HL-60 (cell line): Measurements from ENCODE around the gene NCAPG2.

Experiments used
- DNase-seq, 2 experiments: peaks; one replicate each; pipeline ENCODE4 v3.0.0-alpha.2; 2010 to 2020; ENCODE audit warnings: low read depth in 1 of 2, low spot score in 1 of 2
- H3K27ac ChIP-seq: fragments of 250-450 bp; sonication (Bioruptor Pico); replicated peaks from 2 replicates; pipeline ENCODE4 v1.5.1; 2020; ENCODE audit warnings: mild to moderate bottlenecking, moderate library complexity
- H3K27me3 ChIP-seq: fragments of 250-450 bp; sonication (Bioruptor Pico); 2 replicates; pipeline ENCODE4 v1.5.1; 2021; ENCODE audit warnings: mild to moderate bottlenecking, moderate library complexity; ENCODE audit not compliant: insufficient read depth, poor library complexity, severe bottlenecking
- H3K4me3 ChIP-seq: replicated peaks from 2 replicates; pipeline ENCODE4 v1.5.1; 2011; ENCODE audit warnings: mild to moderate bottlenecking, control low read depth, low read length; ENCODE audit not compliant: insufficient read depth
- GABPA ChIP-seq: IDR thresholded peaks from 2 replicates; pipeline ENCODE4 v1.6.1; 2012; ENCODE audit warnings: low read depth
- POLR2AphosphoS5 ChIP-seq: IDR thresholded peaks from 2 replicates; pipeline ENCODE4 v1.6.1; 2012; ENCODE audit warnings: low read depth
- REST ChIP-seq: IDR thresholded peaks from 2 replicates; pipeline ENCODE4 v1.6.1; 2012; ENCODE audit warnings: low read depth; ENCODE audit not compliant: insufficient replicate concordance
- SPI1 ChIP-seq: IDR thresholded peaks from 2 replicates; pipeline ENCODE4 v1.6.1; 2012; ENCODE audit warnings: low read depth, mild to moderate bottlenecking, borderline replicate concordance
- TF ChIP-seq, protein P1 (sequence below): IDR thresholded peaks from one replicate; pipeline ENCODE4 v1.5.1; 2011; ENCODE audit warnings: low read length, control low read depth, inconsistent platforms; ENCODE audit not compliant: insufficient read depth

NCAPG2 gene

GRCh38 chr7:158750702-158751101, 46.1 kb upstream of the NCAPG2 start:
- Histone ChIP-seq H3K27ac (no peak overlapping the region), H3K4me3 (no peak overlapping the region), H3K27me3 (no peaks in the 10 kb centered on the region)
- DNase-seq, result no peak
- TF ChIP-seq GABPA, result no peak
- TF ChIP-seq REST, result no peak
- TF ChIP-seq, protein P1, sequence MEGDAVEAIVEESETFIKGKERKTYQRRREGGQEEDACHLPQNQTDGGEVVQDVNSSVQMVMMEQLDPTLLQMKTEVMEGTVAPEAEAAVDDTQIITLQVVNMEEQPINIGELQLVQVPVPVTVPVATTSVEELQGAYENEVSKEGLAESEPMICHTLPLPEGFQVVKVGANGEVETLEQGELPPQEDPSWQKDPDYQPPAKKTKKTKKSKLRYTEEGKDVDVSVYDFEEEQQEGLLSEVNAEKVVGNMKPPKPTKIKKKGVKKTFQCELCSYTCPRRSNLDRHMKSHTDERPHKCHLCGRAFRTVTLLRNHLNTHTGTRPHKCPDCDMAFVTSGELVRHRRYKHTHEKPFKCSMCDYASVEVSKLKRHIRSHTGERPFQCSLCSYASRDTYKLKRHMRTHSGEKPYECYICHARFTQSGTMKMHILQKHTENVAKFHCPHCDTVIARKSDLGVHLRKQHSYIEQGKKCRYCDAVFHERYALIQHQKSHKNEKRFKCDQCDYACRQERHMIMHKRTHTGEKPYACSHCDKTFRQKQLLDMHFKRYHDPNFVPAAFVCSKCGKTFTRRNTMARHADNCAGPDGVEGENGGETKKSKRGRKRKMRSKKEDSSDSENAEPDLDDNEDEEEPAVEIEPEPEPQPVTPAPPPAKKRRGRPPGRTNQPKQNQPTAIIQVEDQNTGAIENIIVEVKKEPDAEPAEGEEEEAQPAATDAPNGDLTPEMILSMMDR, result no peak
- no peak for TF ChIP-seq SPI1
- TF ChIP-seq POLR2AphosphoS5, result no peak

GRCh38 chr7:158749396-158749795, 44.8 kb upstream of the NCAPG2 start:
- DNase-seq, result no peak
- H3K4me3 ChIP-seq, result no peak overlapping the region
- no peaks in the 10 kb centered on the region for H3K27me3 ChIP-seq
- H3K27ac ChIP-seq, result no peak overlapping the region
- no peak for TF ChIP-seq GABPA
- TF ChIP-seq REST, result no peak
- TF ChIP-seq POLR2AphosphoS5, result no peak
- TF ChIP-seq, protein P1, result no peak

- Histone ChIP-seq H3K27ac (no peak overlapping the region), H3K4me3 (no peak overlapping the region), H3K27me3 (no peaks in the 10 kb centered on the region)
- no peak for TF ChIP-seq SPI1
- TF ChIP-seq, protein P1, result no peak
- TF ChIP-seq POLR2AphosphoS5, result no peak
- TF ChIP-seq GABPA, result no peak
- no peak for TF ChIP-seq REST
- no peak for DNase-seq
Observed at GRCh38 chr7:158748335-158748734, 43.7 kb upstream of the NCAPG2 start.
